HEK293T (cell line): ENCODE measurements around the gene AURKA.

Source experiments
- ARNT ChIP-seq: fragments of 450-650 bp; IDR thresholded peaks from 2 replicates; pipeline ENCODE4 v1.6.1; 2017; ENCODE audit warnings: mild to moderate bottlenecking
- BHLHE40 ChIP-seq: fragments of 450-650 bp; IDR thresholded peaks from 2 replicates; pipeline ENCODE4 v1.6.1; 2016; ENCODE audit warnings: mild to moderate bottlenecking, moderate library complexity, borderline replicate concordance
- FOXA1 ChIP-seq: fragments of 450-650 bp; IDR thresholded peaks from 2 replicates; pipeline ENCODE4 v1.6.1; 2016; ENCODE audit warnings: mild to moderate bottlenecking
- FOXK2 ChIP-seq: fragments of 450-650 bp; IDR thresholded peaks from 2 replicates; pipeline ENCODE4 v1.6.1; 2016; ENCODE audit warnings: mild to moderate bottlenecking
- HDGF ChIP-seq: fragments of 450-650 bp; IDR thresholded peaks from 2 replicates; pipeline ENCODE4 v1.6.1; 2017; ENCODE audit warnings: antibody characterized with exemption, borderline replicate concordance
- SP1 ChIP-seq: fragments of 450-650 bp; IDR thresholded peaks from 2 replicates; pipeline ENCODE4 v1.6.1; 2017
- SUZ12 ChIP-seq: fragments of 450-650 bp; IDR thresholded peaks from 2 replicates; pipeline ENCODE4 v1.6.1; 2016; ENCODE audit warnings: mild to moderate bottlenecking
- TARDBP ChIP-seq: fragments of 450-650 bp; IDR thresholded peaks from 2 replicates; pipeline ENCODE4 v1.6.1; 2016

DNA sequence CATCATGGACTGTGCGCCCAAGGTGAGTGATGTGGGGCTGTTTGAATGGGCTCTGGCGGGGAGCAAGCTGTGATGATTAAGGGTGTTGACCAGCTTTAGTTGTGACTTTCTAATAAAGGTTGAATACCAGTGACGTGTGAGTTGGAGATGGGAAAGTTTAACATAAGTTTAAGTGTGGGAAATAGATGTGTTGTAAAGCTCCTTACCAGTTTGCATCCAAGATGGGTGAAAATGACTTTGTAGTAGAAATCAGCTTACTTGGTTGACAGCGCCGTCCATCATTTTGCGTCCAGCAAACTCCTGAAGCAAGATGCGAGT, 20.4 kb upstream of the AURKA start:
- TF ChIP-seq FOXK2 (no peak), SUZ12 (no peak), HDGF (no peak), TARDBP (no peak), BHLHE40 (no peak), SP1 (no peak), ARNT (no peak), FOXA1 (no peak)
